ENCODE data around the gene CDK16.

GRCh38 chrX:47199286-47199685 lies 19.2 kb upstream of the CDK16 start:
- TF ChIP-seq, protein P1, sequence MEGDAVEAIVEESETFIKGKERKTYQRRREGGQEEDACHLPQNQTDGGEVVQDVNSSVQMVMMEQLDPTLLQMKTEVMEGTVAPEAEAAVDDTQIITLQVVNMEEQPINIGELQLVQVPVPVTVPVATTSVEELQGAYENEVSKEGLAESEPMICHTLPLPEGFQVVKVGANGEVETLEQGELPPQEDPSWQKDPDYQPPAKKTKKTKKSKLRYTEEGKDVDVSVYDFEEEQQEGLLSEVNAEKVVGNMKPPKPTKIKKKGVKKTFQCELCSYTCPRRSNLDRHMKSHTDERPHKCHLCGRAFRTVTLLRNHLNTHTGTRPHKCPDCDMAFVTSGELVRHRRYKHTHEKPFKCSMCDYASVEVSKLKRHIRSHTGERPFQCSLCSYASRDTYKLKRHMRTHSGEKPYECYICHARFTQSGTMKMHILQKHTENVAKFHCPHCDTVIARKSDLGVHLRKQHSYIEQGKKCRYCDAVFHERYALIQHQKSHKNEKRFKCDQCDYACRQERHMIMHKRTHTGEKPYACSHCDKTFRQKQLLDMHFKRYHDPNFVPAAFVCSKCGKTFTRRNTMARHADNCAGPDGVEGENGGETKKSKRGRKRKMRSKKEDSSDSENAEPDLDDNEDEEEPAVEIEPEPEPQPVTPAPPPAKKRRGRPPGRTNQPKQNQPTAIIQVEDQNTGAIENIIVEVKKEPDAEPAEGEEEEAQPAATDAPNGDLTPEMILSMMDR (conservative IDR thresholded peaks at IDR 0.05 in 1 of 2, IDR thresholded peaks at IDR 0.05 in 1 of 2; ENCODE audit: extremely low read depth in 1 of 2, insufficient read depth in 1 of 2, low read depth in 1 of 2, low read length in 2 of 2), result no peak
- no peak for TF ChIP-seq EZH2 (IDR thresholded peaks at IDR 0.05; ENCODE audit: borderline replicate concordance, low read length)

Measured in mammary epithelial cell (primary cell).